ENCODE data around the gene CBARP. TPM values are rescaled to one million over a fixed set of nuclear protein-coding genes. Genes with fewer than 3 reads are reported as not detected.

CBARP gene
- total and polyA plus RNA-seq, 9 of the 15 experiments (the other 6 are each of a cell fraction or from before 2014, with no cell fraction given) = 0.03 to 8.9 (median 1.2) TPM; not detected in 1

- 0 out of 4 replicates have a peak, but pooled peaks of 1 of the 2 experiments have one; percentile 75 for TF ChIP-seq KDM4B (IDR thresholded peaks at IDR 0.05; ENCODE audit: borderline replicate concordance in 2 of 2, low read depth in 1 of 2)
- no peak for TF ChIP-seq ZNF134 (CRISPR knock-in tag; conservative IDR thresholded peaks at IDR 0.05)
- peak; percentile 40 to 75 for TF ChIP-seq E2F6 (IDR thresholded peaks at IDR 0.05; ENCODE audit: borderline replicate concordance in 1 of 2, extremely low read depth in 1 of 2, insufficient read depth in 1 of 2, insufficient read length in 1 of 2, low read depth in 1 of 2, low read length in 1 of 2, poor library complexity in 1 of 2, severe bottlenecking in 1 of 2)
- no peak for TF ChIP-seq ARID1B (IDR thresholded peaks at IDR 0.05)
- TF ChIP-seq, protein P1, sequence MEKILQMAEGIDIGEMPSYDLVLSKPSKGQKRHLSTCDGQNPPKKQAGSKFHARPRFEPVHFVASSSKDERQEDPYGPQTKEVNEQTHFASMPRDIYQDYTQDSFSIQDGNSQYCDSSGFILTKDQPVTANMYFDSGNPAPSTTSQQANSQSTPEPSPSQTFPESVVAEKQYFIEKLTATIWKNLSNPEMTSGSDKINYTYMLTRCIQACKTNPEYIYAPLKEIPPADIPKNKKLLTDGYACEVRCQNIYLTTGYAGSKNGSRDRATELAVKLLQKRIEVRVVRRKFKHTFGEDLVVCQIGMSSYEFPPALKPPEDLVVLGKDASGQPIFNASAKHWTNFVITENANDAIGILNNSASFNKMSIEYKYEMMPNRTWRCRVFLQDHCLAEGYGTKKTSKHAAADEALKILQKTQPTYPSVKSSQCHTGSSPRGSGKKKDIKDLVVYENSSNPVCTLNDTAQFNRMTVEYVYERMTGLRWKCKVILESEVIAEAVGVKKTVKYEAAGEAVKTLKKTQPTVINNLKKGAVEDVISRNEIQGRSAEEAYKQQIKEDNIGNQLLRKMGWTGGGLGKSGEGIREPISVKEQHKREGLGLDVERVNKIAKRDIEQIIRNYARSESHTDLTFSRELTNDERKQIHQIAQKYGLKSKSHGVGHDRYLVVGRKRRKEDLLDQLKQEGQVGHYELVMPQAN (IDR thresholded peaks at IDR 0.05; ENCODE audit: borderline replicate concordance) = peak; percentile 89; the same call in 1 of the 2 replicates
- no peak for TF ChIP-seq ELF2 (CRISPR knock-in tag; IDR thresholded peaks at IDR 0.05)
- peak; percentile 69; the same call in 1 of the 2 replicates for TF ChIP-seq DPF2 (IDR thresholded peaks at IDR 0.05)
- TF ChIP-seq MYNN (IDR thresholded peaks at IDR 0.05) = no peak
- TF ChIP-seq MYNN (CRISPR knock-in tag; IDR thresholded peaks at IDR 0.05) = no peak
- TF ChIP-seq ZBTB17 (CRISPR knock-in tag; IDR thresholded peaks at IDR 0.05) = 0 out of 2 replicates have a peak, but pooled peaks have one; percentile 16
- no peak for TF ChIP-seq ZNF124 (CRISPR knock-in tag; IDR thresholded peaks at IDR 0.05)
- no peak for TF ChIP-seq ZSCAN32 (CRISPR knock-in tag; IDR thresholded peaks at IDR 0.05)
- TF ChIP-seq PCBP2 (IDR thresholded peaks at IDR 0.05; ENCODE audit: low read depth, low read length, poor library complexity, severe bottlenecking) = no peak
- peak; percentile 34 for TF ChIP-seq POLR2B (IDR thresholded peaks at IDR 0.05; ENCODE audit: low read depth, partially characterized antibody)
- TF ChIP-seq KDM1A (IDR thresholded peaks at IDR 0.05) = no peak
- TF ChIP-seq SP1 (CRISPR knock-in tag; IDR thresholded peaks at IDR 0.05) = peak; percentile 34; the same call in 1 of the 2 replicates
- TF ChIP-seq ETV5 (CRISPR knock-in tag; IDR thresholded peaks at IDR 0.05; ENCODE audit: low read depth) = 0 out of 2 replicates have a peak, but pooled peaks have one; percentile 0
Measured at GRCh38 chr19:1275976-1276627, 38.3 kb upstream of the CBARP start (continued).

Data from K562 (cell line).